ENCODE results near the gene KRTAP10-1. TPM values are rescaled to one million over a fixed set of nuclear protein-coding genes. Genes with fewer than 3 reads are reported as not detected.

KRTAP10-1 gene
- total and polyA plus RNA-seq, 2 experiments from 2014 or later = not detected

DNA sequence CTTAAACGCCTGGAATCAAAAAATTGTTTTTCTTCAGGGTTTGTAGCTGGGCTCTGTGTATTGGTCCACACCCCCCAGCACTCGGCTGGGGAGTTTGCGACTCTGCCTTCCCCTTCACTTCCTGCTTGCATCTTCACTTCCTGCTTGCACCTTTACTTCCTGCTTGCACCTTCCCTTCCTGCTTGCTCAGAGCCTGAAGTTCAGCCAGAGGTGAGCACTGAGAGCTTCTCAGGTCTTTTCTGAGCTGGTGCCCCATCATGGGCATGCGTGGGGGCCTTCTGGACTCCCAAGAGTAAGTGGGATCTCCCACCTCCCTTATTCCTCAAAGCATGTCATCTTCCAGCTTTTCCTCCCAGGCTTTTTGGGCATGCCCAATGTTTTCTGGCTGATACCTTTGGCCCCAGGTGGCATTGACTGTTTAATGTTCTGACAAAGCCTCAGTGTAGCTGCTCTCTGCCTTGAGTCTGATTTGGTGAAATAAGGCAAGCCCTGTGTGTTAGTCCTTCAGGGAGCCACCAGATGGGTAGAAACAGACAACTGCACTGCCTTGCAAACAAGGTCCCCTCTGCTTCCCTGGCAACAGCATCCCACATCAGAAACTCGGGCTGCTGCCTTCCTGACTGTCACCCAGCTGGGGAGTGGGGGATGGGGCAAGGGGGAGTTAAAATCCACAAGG lies 7.8 kb upstream of the KRTAP10-1 start:
- Histone ChIP-seq H3K9me3 (ENCODE audit: low read depth) (no peaks in the 10 kb centered on the region), H3K36me3 (no peaks in the 10 kb centered on the region), H3K27me3 (no peaks in the 10 kb centered on the region), H3K4me3 (no peak overlapping the region), H3K4me1 (ENCODE audit: low read depth) (peaks cover 14% of the 10 kb centered on the region), H3K27ac (no peak overlapping the region)
- DNase-seq (ENCODE audit: low read depth in 1 of 2, low spot score in 1 of 2) = no peak
- TF ChIP-seq, protein P1, sequence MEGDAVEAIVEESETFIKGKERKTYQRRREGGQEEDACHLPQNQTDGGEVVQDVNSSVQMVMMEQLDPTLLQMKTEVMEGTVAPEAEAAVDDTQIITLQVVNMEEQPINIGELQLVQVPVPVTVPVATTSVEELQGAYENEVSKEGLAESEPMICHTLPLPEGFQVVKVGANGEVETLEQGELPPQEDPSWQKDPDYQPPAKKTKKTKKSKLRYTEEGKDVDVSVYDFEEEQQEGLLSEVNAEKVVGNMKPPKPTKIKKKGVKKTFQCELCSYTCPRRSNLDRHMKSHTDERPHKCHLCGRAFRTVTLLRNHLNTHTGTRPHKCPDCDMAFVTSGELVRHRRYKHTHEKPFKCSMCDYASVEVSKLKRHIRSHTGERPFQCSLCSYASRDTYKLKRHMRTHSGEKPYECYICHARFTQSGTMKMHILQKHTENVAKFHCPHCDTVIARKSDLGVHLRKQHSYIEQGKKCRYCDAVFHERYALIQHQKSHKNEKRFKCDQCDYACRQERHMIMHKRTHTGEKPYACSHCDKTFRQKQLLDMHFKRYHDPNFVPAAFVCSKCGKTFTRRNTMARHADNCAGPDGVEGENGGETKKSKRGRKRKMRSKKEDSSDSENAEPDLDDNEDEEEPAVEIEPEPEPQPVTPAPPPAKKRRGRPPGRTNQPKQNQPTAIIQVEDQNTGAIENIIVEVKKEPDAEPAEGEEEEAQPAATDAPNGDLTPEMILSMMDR (IDR thresholded peaks at IDR 0.05; ENCODE audit: low read depth, low read length) = no peak

GRCh38 chr21:44544566-44544965 lies 4.6 kb upstream of the KRTAP10-1 start:
- TF ChIP-seq, protein P1 (IDR thresholded peaks at IDR 0.05; ENCODE audit: low read depth, low read length) = no peak
- Histone ChIP-seq H3K9me3 (ENCODE audit: low read depth) (no peaks in the 10 kb centered on the region), H3K4me3 (no peak overlapping the region), H3K36me3 (no peaks in the 10 kb centered on the region), H3K4me1 (ENCODE audit: low read depth) (peaks cover 14% of the 10 kb centered on the region), H3K27me3 (no peaks in the 10 kb centered on the region), H3K27ac (no peak overlapping the region)
- no peak for DNase-seq (ENCODE audit: low read depth in 1 of 2, low spot score in 1 of 2)

DNA sequence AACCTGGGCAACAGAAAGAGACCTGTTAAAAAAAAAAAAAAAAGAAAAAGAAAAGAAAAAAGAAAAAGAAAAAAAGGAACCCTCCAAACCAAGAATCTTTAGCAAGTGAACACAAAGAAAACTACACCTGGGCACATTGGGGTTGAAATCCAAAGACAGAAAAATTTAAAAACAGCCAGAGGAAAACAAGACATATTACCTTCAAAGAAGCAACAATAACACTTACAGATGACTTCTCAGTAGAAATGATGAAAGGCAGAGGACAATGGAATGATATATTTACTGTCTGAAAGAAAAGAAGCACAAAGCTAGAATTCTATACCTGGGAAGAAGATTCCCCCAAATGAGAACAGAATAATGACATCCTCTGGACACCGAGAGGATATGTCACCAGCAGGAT lies 2.7 kb upstream of the KRTAP10-1 start:
- no peak overlapping the region for H3K4me3 ChIP-seq
- H3K27me3 ChIP-seq = no peaks in the 10 kb centered on the region
- DNase-seq (ENCODE audit: low read depth in 1 of 2, low spot score in 1 of 2) = no peak
- no peak overlapping the region for H3K27ac ChIP-seq
- no peaks in the 10 kb centered on the region for H3K36me3 ChIP-seq
- no peaks in the 10 kb centered on the region for H3K9me3 ChIP-seq (ENCODE audit: low read depth)
- H3K4me1 ChIP-seq (ENCODE audit: low read depth) = no peaks in the 10 kb centered on the region
- TF ChIP-seq, protein P1 (IDR thresholded peaks at IDR 0.05; ENCODE audit: low read depth, low read length) = no peak

DNA sequence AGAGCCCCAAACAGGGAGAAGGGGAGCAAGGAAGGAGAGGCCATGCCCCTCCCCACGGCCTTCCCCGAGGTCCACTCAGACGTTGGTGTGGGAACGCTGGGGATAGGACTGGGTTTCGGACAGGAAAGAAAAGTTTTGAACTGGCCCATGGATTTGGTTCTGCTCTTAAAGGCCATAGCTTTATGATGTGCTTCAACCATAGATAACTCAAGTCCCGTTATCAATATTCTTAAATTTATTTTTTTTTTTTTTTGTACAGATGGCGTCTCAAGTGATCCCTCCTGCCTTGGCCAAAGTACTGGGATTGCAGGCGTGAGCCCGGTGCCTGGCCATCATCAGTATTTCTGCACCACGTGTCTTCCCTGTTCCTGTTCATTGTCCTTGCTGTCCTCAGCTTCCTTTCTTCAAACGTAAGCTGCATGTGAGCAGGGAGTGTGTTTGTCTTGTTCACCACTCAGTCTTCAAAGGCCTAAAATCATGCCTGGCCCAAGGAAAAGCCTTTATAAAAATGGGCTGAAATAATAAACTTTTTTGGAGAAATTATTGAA lies 820 bp upstream of the KRTAP10-1 start:
- Histone ChIP-seq H3K36me3 (no peaks in the 10 kb centered on the region), H3K27ac (no peak overlapping the region), H3K4me3 (no peak overlapping the region), H3K9me3 (ENCODE audit: low read depth) (no peaks in the 10 kb centered on the region), H3K4me1 (ENCODE audit: low read depth) (no peaks in the 10 kb centered on the region), H3K27me3 (no peaks in the 10 kb centered on the region)
- DNase-seq (ENCODE audit: low read depth in 1 of 2, low spot score in 1 of 2) = no peak
- TF ChIP-seq, protein P1 (IDR thresholded peaks at IDR 0.05; ENCODE audit: low read depth, low read length) = no peak

DNA sequence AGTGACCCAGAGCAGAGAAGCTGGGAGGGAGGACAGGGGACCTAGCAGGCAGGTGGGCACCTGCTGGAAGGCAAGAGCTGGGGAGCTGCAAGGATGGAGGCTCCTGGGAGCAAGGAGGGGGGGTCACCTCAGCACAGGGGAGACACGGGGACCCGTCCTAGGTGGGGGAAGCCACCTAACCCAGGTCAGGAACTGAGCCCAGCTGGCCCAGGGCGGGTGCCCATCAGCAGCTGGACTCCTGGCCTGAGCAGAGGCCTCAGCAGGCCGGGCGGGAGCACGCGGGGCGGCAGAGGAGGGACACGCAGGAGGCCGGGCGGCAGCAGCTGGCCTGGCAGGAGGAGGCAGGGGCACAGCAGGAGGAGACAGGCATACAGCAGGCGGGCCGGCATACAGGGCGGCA lies 949 bp downstream of the KRTAP10-1 start:
- no peaks in the 10 kb centered on the region for H3K27me3 ChIP-seq
- H3K4me1 ChIP-seq (ENCODE audit: low read depth) = no peaks in the 10 kb centered on the region
- H3K4me3 ChIP-seq = no peak overlapping the region
- no peaks in the 10 kb centered on the region for H3K9me3 ChIP-seq (ENCODE audit: low read depth)
- no peaks in the 10 kb centered on the region for H3K36me3 ChIP-seq
- TF ChIP-seq, protein P1 (IDR thresholded peaks at IDR 0.05; ENCODE audit: low read depth, low read length) = no peak
- H3K27ac ChIP-seq = no peak overlapping the region
- DNase-seq (ENCODE audit: low read depth in 1 of 2, low spot score in 1 of 2) = no peak
